Uterus (tissue), 2 donors: Measurements from ENCODE around the gene CLMN.

Source experiments
- CTCF ChIP-seq, 4 experiments: fragments of 200-600 bp in 2 of 4; fragments of 450-650 bp in 2 of 4; sonication (generic) in 2 of 4; IDR thresholded peaks; one replicate each; pipeline ENCODE4 v1.5.1; 2016 to 2019; ENCODE audit warnings: antibody characterized with exemption in 4 of 4, mild to moderate bottlenecking in 2 of 4, moderate library complexity in 1 of 4
- POLR2A ChIP-seq, 2 donors: fragments of 450-650 bp; IDR thresholded peaks; one replicate each; pipeline ENCODE4 v1.6.1; 2016; ENCODE audit warnings: antibody characterized with exemption in 2 of 2, mild to moderate bottlenecking in 1 of 2, moderate library complexity in 1 of 2

- TF ChIP-seq CTCF (IDR thresholded peaks at IDR 0.05) (no peak), POLR2A (IDR thresholded peaks at IDR 0.05) (no peak)
These were observed 175.7 kb downstream of the CLMN start for GRCh38 chr14:95143808-95144620.
